AG09309 (cell line): ENCODE data around the gene APOD.

Experiments
- DNase-seq: peaks from one replicate; pipeline ENCODE4 v3.0.0-alpha.2; 2010; ENCODE audit warnings: low read depth
- H3K4me3 ChIP-seq: 2 replicates; pipeline ENCODE4 v1.5.1; 2011; ENCODE audit warnings: mild to moderate bottlenecking, low read depth, low read length, moderate library complexity; ENCODE audit not compliant: control insufficient read depth
- TF ChIP-seq, protein P1 (sequence below): IDR thresholded peaks from 2 replicates; pipeline ENCODE4 v1.5.1; 2011; ENCODE audit warnings: mild to moderate bottlenecking, low read depth, low read length, inconsistent platforms; ENCODE audit not compliant: insufficient read depth, control insufficient read depth; ENCODE audit errors: missing control alignments

APOD gene

DNA sequence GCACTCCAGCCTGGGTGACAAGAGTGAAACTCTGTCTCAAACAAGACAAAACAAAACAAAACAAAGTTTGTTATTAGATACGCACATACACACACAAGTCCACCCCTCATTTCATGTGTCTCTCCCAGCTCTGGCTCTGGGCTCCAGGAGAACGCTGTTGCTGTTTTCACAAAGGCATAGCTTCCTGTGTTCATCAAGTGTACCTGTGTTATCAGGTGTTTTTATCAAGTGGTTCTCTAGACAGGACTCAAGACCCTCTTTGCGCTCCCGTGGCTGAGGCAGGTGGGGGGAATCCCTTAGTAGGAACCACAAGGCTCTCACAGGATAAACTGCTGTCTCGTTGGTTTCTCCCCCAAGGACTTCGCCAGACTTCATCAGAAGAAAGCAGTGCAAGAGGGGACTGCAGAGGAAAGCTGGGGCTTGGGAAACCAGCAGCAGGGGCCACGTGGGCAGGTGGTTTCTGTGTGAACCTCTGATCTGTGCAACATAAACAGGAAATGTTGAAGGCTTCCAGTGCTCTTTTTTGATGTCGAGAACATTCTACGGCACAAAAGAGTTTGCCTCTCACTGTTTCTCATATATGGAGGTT is 33.7 kb downstream of the APOD start:
- TF ChIP-seq, protein P1, sequence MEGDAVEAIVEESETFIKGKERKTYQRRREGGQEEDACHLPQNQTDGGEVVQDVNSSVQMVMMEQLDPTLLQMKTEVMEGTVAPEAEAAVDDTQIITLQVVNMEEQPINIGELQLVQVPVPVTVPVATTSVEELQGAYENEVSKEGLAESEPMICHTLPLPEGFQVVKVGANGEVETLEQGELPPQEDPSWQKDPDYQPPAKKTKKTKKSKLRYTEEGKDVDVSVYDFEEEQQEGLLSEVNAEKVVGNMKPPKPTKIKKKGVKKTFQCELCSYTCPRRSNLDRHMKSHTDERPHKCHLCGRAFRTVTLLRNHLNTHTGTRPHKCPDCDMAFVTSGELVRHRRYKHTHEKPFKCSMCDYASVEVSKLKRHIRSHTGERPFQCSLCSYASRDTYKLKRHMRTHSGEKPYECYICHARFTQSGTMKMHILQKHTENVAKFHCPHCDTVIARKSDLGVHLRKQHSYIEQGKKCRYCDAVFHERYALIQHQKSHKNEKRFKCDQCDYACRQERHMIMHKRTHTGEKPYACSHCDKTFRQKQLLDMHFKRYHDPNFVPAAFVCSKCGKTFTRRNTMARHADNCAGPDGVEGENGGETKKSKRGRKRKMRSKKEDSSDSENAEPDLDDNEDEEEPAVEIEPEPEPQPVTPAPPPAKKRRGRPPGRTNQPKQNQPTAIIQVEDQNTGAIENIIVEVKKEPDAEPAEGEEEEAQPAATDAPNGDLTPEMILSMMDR: no peak
- no peak overlapping the region for H3K4me3 ChIP-seq
- no peak for DNase-seq

DNA sequence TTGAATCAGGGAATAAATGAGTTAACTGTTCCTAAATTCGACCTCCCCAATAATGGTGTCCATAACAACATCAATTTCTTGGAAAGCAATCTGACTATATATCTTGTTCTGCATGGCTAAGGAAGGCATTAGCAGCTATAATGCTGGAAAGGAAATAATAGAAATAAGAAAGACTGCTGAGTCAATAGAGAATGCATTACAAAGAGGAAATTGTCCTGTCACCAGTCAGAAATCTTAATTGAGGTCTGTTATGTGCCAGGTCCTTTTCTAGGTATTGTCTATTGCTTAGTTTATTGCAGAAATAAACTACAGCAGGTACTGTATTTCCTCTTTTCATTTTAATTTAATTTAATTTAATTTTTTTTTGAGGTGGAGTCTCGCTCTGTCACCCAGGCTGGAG is 34.8 kb downstream of the APOD start:
- no peak for DNase-seq
- TF ChIP-seq, protein P1: no peak
- H3K4me3 ChIP-seq: no peak overlapping the region

DNA sequence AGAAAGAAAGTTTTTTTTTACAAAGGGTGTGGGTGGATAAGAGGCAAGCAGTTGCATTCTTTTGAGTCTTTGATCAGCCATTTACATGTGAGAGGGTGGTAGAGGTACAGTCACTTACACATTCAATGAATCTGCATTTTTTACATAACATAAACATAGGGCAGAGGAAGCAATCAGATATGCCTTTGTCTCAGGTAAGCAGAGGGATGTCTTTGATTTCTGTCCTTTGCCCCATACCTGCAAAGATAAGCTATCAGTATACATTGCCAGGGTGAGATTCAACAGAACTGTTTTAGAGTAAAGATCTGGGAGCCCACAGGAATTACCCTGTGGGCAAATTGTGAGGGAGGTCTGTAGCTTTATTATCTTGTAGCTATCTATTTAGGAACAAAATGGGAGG is 35.2 kb downstream of the APOD start:
- TF ChIP-seq, protein P1: no peak
- no peak overlapping the region for H3K4me3 ChIP-seq
- DNase-seq: no peak

DNA sequence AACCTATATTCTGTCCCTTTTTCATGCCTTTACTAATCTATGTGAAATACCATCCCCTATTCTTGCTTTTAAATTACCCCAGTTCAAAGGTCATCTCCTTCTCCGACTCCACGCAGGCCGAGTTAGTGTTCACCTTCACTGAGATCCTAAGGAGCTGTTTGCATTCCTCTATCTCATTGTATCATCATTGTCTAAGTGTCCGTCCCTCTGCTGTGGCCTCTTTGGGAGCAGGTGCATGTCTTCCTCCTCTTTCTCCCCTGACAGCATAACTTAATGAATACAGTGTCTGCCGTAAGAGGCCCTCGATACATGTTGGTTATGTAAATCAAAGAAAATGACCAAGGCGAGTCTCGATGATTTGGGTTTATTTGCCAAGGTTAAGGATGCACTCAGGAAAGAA is 35.7 kb downstream of the APOD start:
- H3K4me3 ChIP-seq: no peak overlapping the region
- TF ChIP-seq, protein P1: no peak
- DNase-seq: no peak

DNA sequence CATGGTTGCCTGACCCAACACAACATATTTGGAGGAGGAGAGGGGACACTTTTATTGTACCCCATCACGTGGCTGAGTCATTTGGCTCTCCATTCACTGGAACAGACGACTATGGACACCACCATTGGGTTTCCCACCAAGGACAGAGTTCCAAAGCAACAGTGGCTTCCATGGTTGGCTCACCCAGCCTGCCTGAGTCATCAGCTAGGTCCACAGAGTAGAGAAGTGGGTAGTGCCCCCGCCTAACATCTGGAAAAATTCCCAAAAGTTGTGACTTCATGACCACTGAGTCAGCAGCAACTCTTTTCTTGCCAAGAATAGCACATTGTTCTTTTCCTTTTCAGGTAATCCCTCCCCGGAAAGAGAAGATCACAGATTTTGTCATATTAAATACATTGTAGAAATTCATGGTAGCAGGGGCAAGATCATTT is 37.6 kb downstream of the APOD start:
- peak; percentile 53 for DNase-seq
- no peak overlapping the region for H3K4me3 ChIP-seq
- TF ChIP-seq, protein P1: no peak

DNA sequence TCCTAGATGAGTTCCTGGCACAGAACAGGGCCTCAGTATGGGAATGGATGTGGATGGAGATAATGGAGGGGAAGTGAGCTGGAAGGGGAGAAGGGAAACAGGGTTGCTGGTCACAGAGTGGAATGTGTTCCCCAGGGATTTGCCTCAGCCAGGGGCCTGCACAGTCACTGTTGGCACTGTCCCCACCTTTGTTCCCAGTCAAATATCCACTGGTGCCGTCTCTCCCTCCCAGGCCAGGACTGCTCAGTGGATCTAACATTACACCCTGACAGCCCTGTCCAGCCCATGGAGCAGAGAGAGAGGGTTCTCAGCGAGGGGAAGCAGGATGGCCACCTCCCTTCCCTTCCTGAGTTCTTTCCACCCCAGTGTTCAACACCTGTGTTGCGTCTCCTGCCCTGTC is 39.1 kb downstream of the APOD start:
- H3K4me3 ChIP-seq: no peak overlapping the region
- DNase-seq: no peak
- TF ChIP-seq, protein P1: no peak

DNA sequence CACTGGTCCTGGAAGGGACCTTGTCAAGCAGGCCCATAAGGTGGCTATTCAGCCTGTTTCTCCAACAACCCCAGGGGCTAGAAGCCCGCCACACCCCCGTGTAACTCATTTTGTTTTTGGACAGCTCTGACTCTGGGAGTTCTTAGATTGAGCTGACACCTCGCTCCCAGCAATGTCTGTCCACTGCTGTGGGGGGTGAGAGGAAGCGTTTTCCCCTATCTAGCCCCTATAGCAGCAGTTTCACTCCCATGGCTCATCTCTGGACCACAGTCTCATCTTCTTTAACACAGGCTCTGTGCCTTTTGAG is 39.6 kb downstream of the APOD start:
- no peak for DNase-seq
- TF ChIP-seq, protein P1: no peak
- no peak overlapping the region for H3K4me3 ChIP-seq
